HEK293T (cell line): ENCODE data around the gene GRHL1.

Source experiments
- ARNT ChIP-seq: fragments of 450-650 bp; IDR thresholded peaks from 2 replicates; pipeline ENCODE4 v1.6.1; 2017; ENCODE audit warnings: mild to moderate bottlenecking
- CTBP1 ChIP-seq: fragments of 450-650 bp; IDR thresholded peaks from 2 replicates; pipeline ENCODE4 v1.6.1; 2016; ENCODE audit warnings: borderline replicate concordance
- FOXK2 ChIP-seq: fragments of 450-650 bp; IDR thresholded peaks from 2 replicates; pipeline ENCODE4 v1.6.1; 2016; ENCODE audit warnings: mild to moderate bottlenecking
- NFRKB ChIP-seq: fragments of 450-650 bp; IDR thresholded peaks from 2 replicates; pipeline ENCODE4 v1.6.1; 2016; ENCODE audit warnings: mild to moderate bottlenecking, moderate library complexity

DNA sequence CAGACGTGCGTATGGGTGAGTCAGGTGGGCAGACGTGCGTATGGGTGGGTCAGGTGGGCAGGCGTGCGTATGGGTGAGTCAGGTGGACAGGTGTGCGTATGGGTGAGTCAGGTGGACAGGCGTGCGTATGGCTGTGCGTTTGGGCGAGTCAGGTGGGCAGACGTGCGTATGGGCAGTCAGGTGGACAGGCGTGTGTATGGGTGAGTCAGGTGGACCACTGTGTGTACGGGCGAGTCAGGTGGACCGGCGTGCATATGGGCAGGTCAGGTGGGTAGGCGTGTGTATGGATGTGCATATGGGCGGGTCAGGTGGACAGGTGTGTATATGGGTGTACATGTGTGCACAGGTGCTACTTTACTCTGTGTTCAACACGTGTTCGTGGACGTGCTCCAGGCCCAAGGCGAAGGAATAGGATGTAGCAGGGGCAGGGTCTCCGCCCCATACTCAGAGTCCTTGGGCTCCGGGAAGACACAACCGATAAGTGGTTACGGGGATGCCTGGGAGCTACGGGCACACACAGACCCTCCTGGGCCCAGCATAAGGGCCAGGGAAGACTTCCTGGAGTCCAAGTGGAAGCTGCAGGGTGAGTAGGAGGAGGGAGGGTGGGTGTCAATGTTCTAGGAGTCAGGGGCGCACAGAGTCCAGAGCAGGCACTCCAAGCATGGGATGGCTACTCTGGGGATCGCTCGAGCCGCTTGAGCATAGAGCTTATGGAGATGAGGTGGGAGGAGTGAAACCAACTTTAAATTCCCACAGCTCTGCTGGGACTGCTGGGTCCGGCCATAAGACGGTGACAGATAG is 64.7 kb downstream of the GRHL1 start:
- TF ChIP-seq FOXK2 (no peak), CTBP1 (no peak), NFRKB (no peak), ARNT (no peak)
